CD8-positive, alpha-beta memory T cell (primary cell): ENCODE data around the gene DGKI. TPM values are rescaled to one million over a fixed set of nuclear protein-coding genes. Genes with fewer than 3 reads are reported as not detected.

ENCODE experiments used
- CTCF ChIA-PET: fragments of 350-600 bp; sonication (Branson Sonifier 250); formaldehyde crosslinking; loops from one replicate; lab custom pipeline; 2021; ENCODE audit warnings: antibody characterized with exemption; lab: Charles Lee
- POLR2A ChIA-PET: fragments of 350-600 bp; sonication (Branson Sonifier 250); formaldehyde crosslinking; loops from one replicate; lab custom pipeline; 2021; ENCODE audit warnings: antibody characterized with exemption; lab: Charles Lee
- DNase-seq, 5 donors: peaks; one replicate each; pipeline versions ENCODE4 v3.0.0 to v3.0.0-alpha.2; 2020 to 2022; ENCODE audit warnings: mixed read lengths in 1 of 5
- H3K27ac ChIP-seq: one replicate; pipeline ENCODE4 v1.7.0; 2013; ENCODE audit warnings: low read depth, mild to moderate bottlenecking, low read length, moderate library complexity
- H3K27me3 ChIP-seq: 2 replicates; pipeline ENCODE4 v1.7.0; 2013; ENCODE audit warnings: low read length, mild to moderate bottlenecking; ENCODE audit not compliant: insufficient read depth, poor library complexity, severe bottlenecking
- H3K36me3 ChIP-seq: 2 replicates; pipeline ENCODE4 v1.7.0; 2013; ENCODE audit warnings: mild to moderate bottlenecking, low read length, moderate library complexity; ENCODE audit not compliant: insufficient read depth
- H3K4me1 ChIP-seq: 2 replicates; pipeline ENCODE4 v1.7.0; 2013; ENCODE audit warnings: mild to moderate bottlenecking, low read length, moderate library complexity; ENCODE audit not compliant: insufficient read depth
- H3K4me3 ChIP-seq: 2 replicates; pipeline ENCODE4 v1.7.0; 2013; ENCODE audit warnings: mild to moderate bottlenecking, low read length
- H3K9me3 ChIP-seq: 2 replicates; pipeline ENCODE4 v1.7.0; 2013; ENCODE audit warnings: mild to moderate bottlenecking, low read length
- H3K27ac Mint-ChIP-seq, 8 donors: one replicate each; pipeline ENCODE4 v1.8.0; 2020 to 2021; ENCODE audit warnings: mixed read lengths in 8 of 8, mild to moderate bottlenecking in 6 of 8, inconsistent platforms in 3 of 8, moderate library complexity in 3 of 8
- H3K27me3 Mint-ChIP-seq, 2 donors: one replicate each; pipeline ENCODE4 v1.8.0; 2020 to 2021; ENCODE audit warnings: mixed read lengths in 2 of 2, mild to moderate bottlenecking in 1 of 2, moderate library complexity in 1 of 2
- H3K36me3 Mint-ChIP-seq, 3 donors: one replicate each; pipeline ENCODE4 v1.8.0; 2020 to 2021; ENCODE audit warnings: mixed read lengths in 3 of 3, inconsistent platforms in 1 of 3, mild to moderate bottlenecking in 1 of 3
- H3K4me1 Mint-ChIP-seq, 3 donors: one replicate each; pipeline ENCODE4 v1.8.0; 2020 to 2021; ENCODE audit warnings: mixed read lengths in 3 of 3, inconsistent platforms in 1 of 3, mild to moderate bottlenecking in 1 of 3
- H3K4me3 Mint-ChIP-seq, 7 donors: one replicate each; pipeline ENCODE4 v1.8.0; 2020 to 2021; ENCODE audit warnings: mixed read lengths in 7 of 7, mild to moderate bottlenecking in 6 of 7, moderate library complexity in 4 of 7, inconsistent platforms in 2 of 7
- H3K9me3 Mint-ChIP-seq, 5 donors: one replicate each; pipeline ENCODE4 v1.8.0; 2020 to 2022; ENCODE audit warnings: mixed read lengths in 5 of 5, mild to moderate bottlenecking in 3 of 5, moderate library complexity in 2 of 5, inconsistent platforms in 1 of 5
- polyA plus RNA-seq: library from polyadenylated mRNA; unstranded; fragments of 300-500 nt; fragmentation: Illumina TruSeq; gene quantifications from one replicate; pipeline ENCODE4 v1.2.3, GENCODE V29; 2021
- total RNA-seq, 2 experiments: library from RNA; stranded (reverse); gene quantifications; one replicate each; pipeline ENCODE4 v1.2.3, GENCODE V29; 2021

The DGKI gene
- total and polyA plus RNA-seq, 3 experiments from 2014 or later, result 1.3 to 1.4 TPM; not detected in 1

DNA sequence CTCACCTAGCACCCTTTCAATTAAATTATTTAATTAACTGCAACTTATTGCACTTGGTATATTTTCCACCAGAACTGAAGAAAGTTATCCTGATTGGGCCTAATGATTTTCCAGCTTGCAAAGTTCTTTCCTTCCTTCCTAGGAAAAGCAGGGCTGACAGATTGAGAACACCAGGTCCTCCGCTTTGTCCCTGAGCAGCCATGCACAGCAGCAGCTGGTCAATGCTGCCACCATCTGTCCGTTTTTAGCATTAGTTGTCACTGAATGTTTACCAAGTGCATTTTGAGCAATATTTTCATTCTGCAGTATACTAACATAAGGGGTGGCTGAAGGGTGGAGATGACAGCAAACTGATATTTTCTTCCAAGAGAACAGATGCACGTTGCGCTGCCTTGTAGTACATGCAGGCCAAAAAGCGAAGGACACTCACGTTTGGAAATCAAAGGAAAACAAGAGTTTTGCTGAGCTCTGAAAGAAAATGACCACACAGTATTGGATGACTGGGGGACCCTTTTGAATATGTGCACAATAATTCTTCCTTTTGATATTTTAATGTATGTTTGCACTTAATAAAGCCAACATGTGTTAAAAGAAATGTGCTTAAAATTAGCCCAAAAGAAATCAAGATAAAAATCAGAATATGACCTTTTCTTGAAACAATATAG is 254.4 kb downstream of the DGKI start:
- H3K9me3 Mint-ChIP-seq, result no peaks in the 10 kb centered on the region
- no peaks in the 10 kb centered on the region for H3K4me1 Mint-ChIP-seq
- H3K4me3 ChIP-seq, result no peak overlapping the region
- POLR2A ChIA-PET, result no interaction called here
- peaks cover 0 to 3% of the 10 kb centered on the region in 2 donors for H3K27me3 Mint-ChIP-seq
- H3K4me1 ChIP-seq, result no peaks in the 10 kb centered on the region
- H3K36me3 ChIP-seq, result no peaks in the 10 kb centered on the region
- no peak overlapping the region for H3K27ac ChIP-seq
- no peak overlapping the region for H3K27ac Mint-ChIP-seq
- no peak for DNase-seq
- no peak overlapping the region for H3K4me3 Mint-ChIP-seq
- H3K27me3 ChIP-seq, result no peaks in the 10 kb centered on the region
- no peaks in the 10 kb centered on the region for H3K9me3 ChIP-seq
- CTCF ChIA-PET, result interaction anchor here (1.9 kb wide), 1 partner anchor 10 kb away, joined by 7 read pairs; no protein-coding TSS in a partner anchor
- no peaks in the 10 kb centered on the region for H3K36me3 Mint-ChIP-seq

DNA sequence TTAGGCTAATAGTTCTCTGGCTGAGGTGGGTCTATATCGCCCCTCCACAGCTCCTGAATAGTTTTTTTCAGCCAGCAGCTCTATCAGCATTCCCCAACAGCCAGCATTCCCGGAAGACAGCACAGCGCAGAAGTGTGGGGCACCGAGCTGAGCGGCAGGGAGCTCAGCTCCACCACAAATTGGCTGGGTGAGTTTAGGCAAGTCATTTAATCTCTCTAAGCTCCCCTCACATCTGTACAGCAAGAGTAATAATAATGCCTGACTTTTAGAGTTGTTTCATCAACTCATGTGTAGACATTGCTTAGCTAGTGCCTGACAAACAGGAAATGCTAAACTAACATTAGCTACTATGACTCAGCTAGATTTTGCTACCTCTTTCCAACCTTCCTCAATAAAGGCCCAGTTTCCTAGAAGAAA is 255.3 kb downstream of the DGKI start:
- POLR2A ChIA-PET, result no interaction called here
- H3K36me3 Mint-ChIP-seq, result no peaks in the 10 kb centered on the region

DNA sequence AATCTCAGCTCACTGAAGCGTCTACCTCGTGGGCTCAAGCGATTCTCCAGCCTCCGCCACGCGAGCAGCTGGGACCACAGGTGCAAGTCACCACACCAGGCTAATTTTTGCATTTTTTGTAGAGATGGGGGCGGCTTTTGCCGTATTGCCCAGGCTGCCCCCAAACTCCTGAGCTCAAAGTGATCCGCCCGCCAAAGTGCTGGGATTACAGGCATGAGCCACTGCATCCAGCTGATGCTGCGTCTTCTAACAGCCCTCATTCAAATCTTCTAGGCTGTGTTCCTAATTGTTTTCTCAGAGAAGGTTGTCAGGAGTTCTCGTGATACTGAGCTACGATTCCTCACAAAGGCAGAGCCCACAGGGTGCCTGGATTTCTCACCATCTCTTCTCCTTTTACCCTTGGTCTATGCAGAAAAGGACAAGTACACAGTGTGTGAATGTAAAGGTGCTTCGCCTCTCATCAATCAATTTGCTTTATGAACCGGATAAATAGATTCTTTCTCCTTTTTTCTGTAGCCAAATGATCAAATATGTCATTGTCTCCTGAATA is 255.9 kb downstream of the DGKI start:
- DNase-seq, result no peak
- Mint-ChIP-seq H3K27ac (no peak overlapping the region), H3K4me1 (no peaks in the 10 kb centered on the region), H3K27me3 (peaks cover 0 to 3% of the 10 kb centered on the region in 2 donors), H3K9me3 (no peaks in the 10 kb centered on the region), H3K4me3 (no peak overlapping the region), H3K36me3 (no peaks in the 10 kb centered on the region)
- Histone ChIP-seq H3K27me3 (no peaks in the 10 kb centered on the region), H3K36me3 (no peaks in the 10 kb centered on the region), H3K9me3 (no peaks in the 10 kb centered on the region), H3K27ac (no peak overlapping the region), H3K4me1 (no peaks in the 10 kb centered on the region), H3K4me3 (no peak overlapping the region)
- ChIA-PET POLR2A (no interaction called here), CTCF (interaction anchor here (1.9 kb wide), 1 partner anchor 9 kb away, joined by 7 read pairs; no protein-coding TSS in a partner anchor)

More for the DNA sequence above, 255.3 kb downstream of the DGKI start:
- H3K4me3 Mint-ChIP-seq, result no peak overlapping the region
- CTCF ChIA-PET, result interaction anchor here (1.9 kb wide), 1 partner anchor 9 kb away, joined by 7 read pairs; no protein-coding TSS in a partner anchor
- no peaks in the 10 kb centered on the region for H3K36me3 ChIP-seq
- peaks cover 0 to 3% of the 10 kb centered on the region in 2 donors for H3K27me3 Mint-ChIP-seq
- no peaks in the 10 kb centered on the region for H3K27me3 ChIP-seq
- H3K4me1 Mint-ChIP-seq, result no peaks in the 10 kb centered on the region
- H3K4me3 ChIP-seq, result no peak overlapping the region
- H3K9me3 ChIP-seq, result no peaks in the 10 kb centered on the region
- DNase-seq, result no peak
- H3K4me1 ChIP-seq, result no peaks in the 10 kb centered on the region
- no peak overlapping the region for H3K27ac ChIP-seq
- no peak overlapping the region for H3K27ac Mint-ChIP-seq
- no peaks in the 10 kb centered on the region for H3K9me3 Mint-ChIP-seq

DNA sequence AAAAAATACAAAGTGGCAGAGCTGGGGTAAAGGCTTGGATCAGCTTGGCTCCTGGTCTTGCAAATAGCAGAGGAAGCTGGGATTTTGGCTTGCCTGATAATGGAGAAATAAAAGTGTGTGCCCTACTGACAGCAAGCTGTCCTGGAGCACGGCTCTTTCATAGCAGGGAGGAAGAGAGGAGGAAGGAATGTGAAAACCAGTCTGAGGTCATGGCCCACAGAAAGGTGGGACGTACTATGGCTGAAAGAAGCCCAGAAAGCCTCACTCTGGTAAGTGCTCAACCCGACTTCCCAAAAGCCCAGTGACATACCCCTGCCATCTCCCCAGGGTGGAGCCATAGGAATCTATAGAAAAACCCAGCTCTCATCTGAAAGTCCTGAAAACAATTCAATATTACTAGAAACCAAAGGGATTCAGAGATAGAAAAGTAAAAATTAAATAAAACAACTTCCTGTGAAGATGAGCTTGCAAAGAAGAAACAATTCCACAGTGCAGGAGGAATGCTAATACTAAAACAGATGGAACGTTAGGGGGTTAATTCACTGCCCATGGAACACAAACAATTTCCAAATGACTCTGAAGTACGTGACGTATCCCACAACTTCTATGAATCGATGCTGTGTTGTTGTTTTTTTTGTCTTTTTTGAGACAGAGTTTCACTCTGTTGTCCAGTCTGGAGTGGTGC is 256.6 kb downstream of the DGKI start:
- no peak overlapping the region for H3K27ac ChIP-seq
- H3K4me3 Mint-ChIP-seq, result no peak overlapping the region
- H3K36me3 ChIP-seq, result no peaks in the 10 kb centered on the region
- DNase-seq, result no peak
- peaks cover 0 to 3% of the 10 kb centered on the region in 2 donors for H3K27me3 Mint-ChIP-seq
- H3K4me3 ChIP-seq, result no peak overlapping the region
- no peaks in the 10 kb centered on the region for H3K27me3 ChIP-seq
- no peaks in the 10 kb centered on the region for H3K9me3 ChIP-seq
- H3K9me3 Mint-ChIP-seq, result no peaks in the 10 kb centered on the region
- CTCF ChIA-PET, result interaction anchor here (1.9 kb wide), 1 partner anchor 8 kb away, joined by 7 read pairs; no protein-coding TSS in a partner anchor
- no peaks in the 10 kb centered on the region for H3K4me1 ChIP-seq
- no peaks in the 10 kb centered on the region for H3K36me3 Mint-ChIP-seq
- H3K4me1 Mint-ChIP-seq, result no peaks in the 10 kb centered on the region
- H3K27ac Mint-ChIP-seq, result no peak overlapping the region
- POLR2A ChIA-PET, result no interaction called here

DNA sequence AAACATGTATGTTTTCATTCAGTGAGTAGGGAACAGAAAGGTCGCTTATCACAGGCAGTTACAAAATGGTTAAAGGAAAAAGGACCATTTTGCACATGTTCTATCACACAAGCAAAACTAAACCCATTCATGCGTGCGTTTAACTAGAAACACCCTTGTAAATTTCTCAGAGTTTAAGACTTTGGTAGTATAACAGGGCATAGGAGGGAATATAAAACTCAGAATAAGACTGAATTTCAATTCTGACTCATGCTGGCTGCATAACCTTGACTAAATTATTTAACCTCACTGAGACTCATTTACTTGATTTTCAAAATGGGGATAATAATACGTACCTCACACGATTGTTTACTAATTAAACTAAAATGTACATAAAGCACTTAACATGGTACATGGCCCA is 259.4 kb downstream of the DGKI start:
- Mint-ChIP-seq H3K27ac (no peak overlapping the region), H3K9me3 (no peaks in the 10 kb centered on the region), H3K27me3 (peaks cover 0 to 1% of the 10 kb centered on the region in 2 donors), H3K4me3 (no peak overlapping the region), H3K4me1 (no peaks in the 10 kb centered on the region), H3K36me3 (no peaks in the 10 kb centered on the region)
- ChIA-PET CTCF (no interaction called here), POLR2A (no interaction called here)
- no peaks in the 10 kb centered on the region for H3K9me3 ChIP-seq
- H3K27me3 ChIP-seq, result no peaks in the 10 kb centered on the region
- H3K4me1 ChIP-seq, result no peaks in the 10 kb centered on the region
- no peak overlapping the region for H3K4me3 ChIP-seq
- no peaks in the 10 kb centered on the region for H3K36me3 ChIP-seq
- no peak overlapping the region for H3K27ac ChIP-seq
- no peak for DNase-seq

DNA sequence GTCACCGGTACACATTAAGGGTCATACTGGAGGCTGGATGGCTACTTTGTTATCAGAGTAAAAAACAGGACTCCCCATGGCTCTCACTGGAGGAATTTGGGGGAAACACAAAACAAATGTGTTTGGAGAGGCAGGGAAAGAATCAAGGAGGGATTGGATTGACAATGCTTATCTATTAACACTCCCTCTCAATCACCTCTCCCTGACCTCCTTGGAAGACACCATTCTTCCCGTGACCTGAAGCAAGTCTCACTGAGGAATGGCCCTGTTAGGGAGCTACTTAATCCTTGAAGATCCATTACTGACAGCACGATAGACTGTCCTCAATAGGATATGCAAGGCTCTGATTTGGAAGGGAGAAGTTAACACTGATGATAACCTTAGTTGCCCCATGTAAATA is 261.2 kb downstream of the DGKI start:
- H3K4me3 Mint-ChIP-seq, result no peak overlapping the region
- Histone ChIP-seq H3K27ac (no peak overlapping the region), H3K4me3 (no peak overlapping the region), H3K36me3 (no peaks in the 10 kb centered on the region), H3K4me1 (no peaks in the 10 kb centered on the region), H3K9me3 (no peaks in the 10 kb centered on the region), H3K27me3 (no peaks in the 10 kb centered on the region)
- H3K9me3 Mint-ChIP-seq, result no peaks in the 10 kb centered on the region
- H3K27ac Mint-ChIP-seq, result no peak overlapping the region
- H3K36me3 Mint-ChIP-seq, result no peaks in the 10 kb centered on the region
- no peak for DNase-seq
- CTCF ChIA-PET, result no interaction called here
- H3K27me3 Mint-ChIP-seq, result peaks cover 0 to 1% of the 10 kb centered on the region in 2 donors
- POLR2A ChIA-PET, result no interaction called here
- H3K4me1 Mint-ChIP-seq, result no peaks in the 10 kb centered on the region

DNA sequence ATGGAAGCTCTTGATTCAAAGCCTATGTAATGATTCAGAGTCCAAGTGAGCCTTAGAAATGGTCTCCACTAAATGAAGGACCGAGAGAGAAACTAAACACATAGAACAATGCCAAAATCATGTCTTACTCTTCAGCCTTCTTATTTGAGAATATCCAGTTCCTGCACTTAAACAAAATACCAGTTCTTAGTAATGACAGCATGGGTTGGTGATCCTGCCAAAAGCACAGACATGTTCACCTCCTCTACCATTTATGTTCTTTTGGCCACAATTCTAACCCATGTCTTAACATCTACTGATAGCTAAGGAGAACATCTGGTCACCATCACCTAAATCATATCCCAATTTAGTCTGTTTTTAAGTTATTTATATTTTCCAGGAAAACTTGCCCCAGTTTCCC is 263.6 kb downstream of the DGKI start:
- Mint-ChIP-seq H3K27ac (no peak overlapping the region), H3K9me3 (no peaks in the 10 kb centered on the region), H3K4me3 (no peak overlapping the region), H3K36me3 (no peaks in the 10 kb centered on the region), H3K27me3 (peaks cover 0 to 2% of the 10 kb centered on the region in 2 donors), H3K4me1 (no peaks in the 10 kb centered on the region)
- Histone ChIP-seq H3K4me1 (no peaks in the 10 kb centered on the region), H3K27ac (no peak overlapping the region), H3K4me3 (no peak overlapping the region), H3K9me3 (no peaks in the 10 kb centered on the region), H3K36me3 (no peaks in the 10 kb centered on the region), H3K27me3 (no peaks in the 10 kb centered on the region)
- ChIA-PET POLR2A (no interaction called here), CTCF (interaction anchor here (1.5 kb wide), 1 partner anchor 8 kb away, joined by 7 read pairs; no protein-coding TSS in a partner anchor)
- no peak for DNase-seq
